ENCODE data around the gene SH3GL1.
"Not testable (repeated sequence)": the region's sequence is repeated elsewhere in the genome, so short reads cannot be mapped to it uniquely, and the experiment has no call there.

SH3GL1 gene

DNA sequence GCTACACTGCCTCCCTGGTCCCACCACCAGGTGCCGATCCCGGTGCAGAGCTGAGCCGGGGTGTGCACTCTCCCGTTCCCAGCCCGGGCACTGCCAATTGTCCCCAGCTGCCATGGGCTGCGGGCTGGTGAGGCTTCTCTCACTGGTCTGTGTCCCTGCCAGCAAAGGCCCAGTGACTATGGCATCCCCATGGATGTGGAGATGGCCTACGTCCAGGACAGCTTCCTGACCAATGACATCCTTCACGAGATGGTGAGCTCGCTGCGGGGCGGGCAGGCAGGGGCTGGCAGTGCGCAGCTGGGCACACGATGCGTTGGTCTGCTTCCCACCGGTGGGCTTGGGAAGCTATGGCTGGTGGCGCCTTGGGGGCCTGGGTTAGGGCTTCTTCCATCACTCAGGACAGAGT lies 42.4 kb downstream of the SH3GL1 start:
- TF ChIP-seq, protein P1, sequence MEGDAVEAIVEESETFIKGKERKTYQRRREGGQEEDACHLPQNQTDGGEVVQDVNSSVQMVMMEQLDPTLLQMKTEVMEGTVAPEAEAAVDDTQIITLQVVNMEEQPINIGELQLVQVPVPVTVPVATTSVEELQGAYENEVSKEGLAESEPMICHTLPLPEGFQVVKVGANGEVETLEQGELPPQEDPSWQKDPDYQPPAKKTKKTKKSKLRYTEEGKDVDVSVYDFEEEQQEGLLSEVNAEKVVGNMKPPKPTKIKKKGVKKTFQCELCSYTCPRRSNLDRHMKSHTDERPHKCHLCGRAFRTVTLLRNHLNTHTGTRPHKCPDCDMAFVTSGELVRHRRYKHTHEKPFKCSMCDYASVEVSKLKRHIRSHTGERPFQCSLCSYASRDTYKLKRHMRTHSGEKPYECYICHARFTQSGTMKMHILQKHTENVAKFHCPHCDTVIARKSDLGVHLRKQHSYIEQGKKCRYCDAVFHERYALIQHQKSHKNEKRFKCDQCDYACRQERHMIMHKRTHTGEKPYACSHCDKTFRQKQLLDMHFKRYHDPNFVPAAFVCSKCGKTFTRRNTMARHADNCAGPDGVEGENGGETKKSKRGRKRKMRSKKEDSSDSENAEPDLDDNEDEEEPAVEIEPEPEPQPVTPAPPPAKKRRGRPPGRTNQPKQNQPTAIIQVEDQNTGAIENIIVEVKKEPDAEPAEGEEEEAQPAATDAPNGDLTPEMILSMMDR (IDR thresholded peaks at IDR 0.05; ENCODE audit: low read depth, low read length, missing control alignments): no peak
- no peak for DNase-seq (ENCODE audit: extremely low read depth, low read depth)
- H3K4me3 ChIP-seq (replicated peaks; ENCODE audit: low read depth, low read length): no peak overlapping the region

DNA sequence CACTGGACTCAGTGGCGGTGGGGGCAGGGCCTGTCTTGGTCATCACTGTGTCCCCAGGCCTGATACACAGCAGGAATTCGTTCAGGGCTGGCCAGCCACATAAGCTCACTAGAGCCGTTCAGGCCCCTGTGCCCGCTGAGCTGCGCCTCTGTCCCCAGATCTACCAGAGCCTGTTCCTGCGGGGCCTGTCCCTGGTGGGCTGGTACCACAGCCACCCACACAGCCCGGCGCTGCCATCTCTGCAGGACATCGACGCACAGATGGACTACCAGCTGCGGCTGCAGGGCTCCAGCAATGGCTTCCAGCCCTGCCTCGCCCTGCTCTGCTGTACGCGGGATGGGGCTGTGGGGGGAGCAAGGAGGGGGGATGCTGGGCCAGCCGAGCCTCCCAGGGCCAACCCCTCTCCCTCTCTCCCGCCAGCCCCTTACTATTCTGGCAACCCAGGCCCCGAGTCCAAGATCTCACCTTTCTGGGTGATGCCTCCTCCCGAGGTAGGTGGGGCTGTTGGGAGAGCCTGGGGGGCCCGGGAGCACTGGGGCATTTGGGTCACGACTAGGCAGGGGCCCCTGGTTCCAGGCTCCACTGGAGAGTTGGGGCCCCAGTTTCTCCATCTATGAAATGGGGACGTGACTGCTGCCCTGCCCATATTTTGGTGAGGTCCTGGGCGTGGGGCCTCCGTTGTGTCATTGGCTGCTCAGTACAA lies 43.1 kb downstream of the SH3GL1 start:
- no peak for DNase-seq (ENCODE audit: extremely low read depth, low read depth)
- no peak overlapping the region for H3K4me3 ChIP-seq (replicated peaks; ENCODE audit: low read depth, low read length)
- TF ChIP-seq, protein P1 (IDR thresholded peaks at IDR 0.05; ENCODE audit: low read depth, low read length, missing control alignments): no peak

DNA sequence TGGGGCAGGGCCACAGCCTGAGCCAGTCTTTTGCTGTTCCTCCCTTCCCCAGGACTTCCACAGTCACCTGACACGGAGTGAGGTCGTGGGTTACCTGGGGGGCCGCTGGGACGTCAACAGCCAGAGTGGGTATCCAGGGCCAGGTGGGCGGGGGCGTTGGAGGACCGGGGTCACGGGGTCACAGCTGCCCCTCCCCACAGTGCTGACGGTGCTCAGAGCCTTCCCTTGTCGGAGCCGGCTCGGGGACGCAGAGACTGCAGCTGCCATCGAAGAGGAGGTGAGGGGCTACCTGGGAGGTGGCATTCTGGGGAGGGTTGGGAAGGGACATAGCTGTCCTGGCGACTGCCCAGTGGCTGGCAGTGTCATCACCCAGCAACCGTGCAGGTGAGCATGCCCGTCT lies 45.5 kb downstream of the SH3GL1 start:
- TF ChIP-seq, protein P1 (IDR thresholded peaks at IDR 0.05; ENCODE audit: low read depth, low read length, missing control alignments): no peak
- no peak overlapping the region for H3K4me3 ChIP-seq (replicated peaks; ENCODE audit: low read depth, low read length)
- DNase-seq (ENCODE audit: extremely low read depth, low read depth): no peak

DNA sequence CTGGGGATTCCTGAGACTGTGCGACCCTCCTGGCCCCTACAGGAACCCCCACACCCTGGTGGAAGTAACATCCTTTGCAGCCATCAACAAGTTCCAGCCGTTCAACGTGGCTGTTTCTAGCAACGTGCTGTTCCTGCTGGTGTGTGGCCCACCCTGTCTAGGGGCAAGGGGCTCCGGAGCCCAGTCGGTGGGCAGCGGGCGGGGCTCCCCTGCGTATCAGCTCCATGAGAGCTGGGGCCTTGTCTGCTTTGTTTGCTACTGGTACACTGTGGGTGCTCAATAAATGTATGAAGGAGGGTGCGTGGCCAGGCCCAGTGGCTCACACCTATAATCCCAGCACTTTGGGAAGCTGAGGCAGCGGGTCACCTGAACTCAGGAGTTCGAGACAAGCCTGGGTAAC lies 46.1 kb downstream of the SH3GL1 start:
- no peak overlapping the region for H3K4me3 ChIP-seq (replicated peaks; ENCODE audit: low read depth, low read length)
- no peak for DNase-seq (ENCODE audit: extremely low read depth, low read depth)
- TF ChIP-seq, protein P1 (IDR thresholded peaks at IDR 0.05; ENCODE audit: low read depth, low read length, missing control alignments): no peak

DNA sequence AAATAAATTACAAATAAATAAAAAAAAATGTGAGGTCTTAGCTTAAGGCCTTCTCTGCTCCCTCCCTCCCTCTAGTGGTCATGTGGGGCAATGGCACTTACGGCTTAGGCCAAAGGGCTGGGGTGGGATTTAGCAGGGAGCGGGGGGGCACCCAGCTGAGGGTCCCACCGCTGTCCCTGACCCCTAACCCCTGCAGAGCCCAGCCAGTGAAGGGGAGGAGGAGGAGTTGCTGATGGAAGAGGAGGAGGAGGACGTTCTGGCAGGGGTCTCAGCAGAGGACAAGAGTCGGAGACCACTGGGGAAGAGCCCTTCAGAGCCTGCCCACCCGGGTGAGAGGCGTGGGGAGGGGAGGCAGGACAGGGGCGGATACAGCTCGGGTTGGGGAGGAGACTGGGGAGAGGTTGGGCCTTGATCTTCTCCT lies 47.6 kb downstream of the SH3GL1 start:
- no peak overlapping the region for H3K4me3 ChIP-seq (replicated peaks; ENCODE audit: low read depth, low read length)
- TF ChIP-seq, protein P1 (IDR thresholded peaks at IDR 0.05; ENCODE audit: low read depth, low read length, missing control alignments): peak; percentile 77
- DNase-seq (ENCODE audit: extremely low read depth, low read depth): no peak

DNA sequence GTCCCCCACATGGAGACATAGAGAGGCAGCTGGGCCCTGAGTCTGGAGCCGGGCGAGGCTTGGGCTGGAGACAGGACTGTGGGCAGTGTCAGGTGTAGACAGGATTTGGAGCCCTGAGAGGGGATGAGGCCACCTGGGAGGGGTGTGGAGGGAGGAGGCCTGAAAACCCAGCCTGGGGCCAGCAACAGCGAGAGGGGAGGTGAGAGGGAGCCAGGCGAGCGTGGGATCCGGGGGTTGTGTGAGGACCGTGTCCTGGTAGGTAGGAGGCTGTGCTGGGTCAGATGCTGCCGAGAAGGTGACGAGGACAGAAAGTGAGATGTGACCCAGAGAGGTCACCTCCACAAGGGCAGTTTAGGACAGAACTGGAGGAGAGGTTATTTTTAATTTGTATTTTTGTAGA lies 49.6 kb downstream of the SH3GL1 start:
- DNase-seq (ENCODE audit: extremely low read depth, low read depth): no peak
- H3K4me3 ChIP-seq (replicated peaks; ENCODE audit: low read depth, low read length): no peak overlapping the region
- TF ChIP-seq, protein P1 (IDR thresholded peaks at IDR 0.05; ENCODE audit: low read depth, low read length, missing control alignments): no peak

DNA sequence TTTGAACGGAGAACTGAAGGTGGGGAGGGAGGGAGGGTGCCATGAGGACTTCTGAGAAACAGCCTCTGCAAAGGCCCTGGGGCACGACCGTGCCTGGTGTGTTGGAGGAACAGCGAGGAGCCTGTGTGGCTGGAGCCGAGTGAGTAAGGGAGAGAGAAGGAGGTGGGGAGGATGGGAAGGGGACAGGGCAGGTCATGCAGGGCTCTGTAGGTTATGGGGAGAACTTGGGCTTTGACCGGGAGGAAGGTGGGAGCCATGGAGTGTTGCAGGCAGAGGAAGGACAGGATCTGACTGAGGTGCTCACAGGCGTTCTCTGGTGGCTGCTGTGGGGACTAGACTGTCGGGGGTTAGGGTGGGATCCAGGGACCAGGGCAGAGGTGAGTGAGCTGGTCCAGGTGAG lies 50.2 kb downstream of the SH3GL1 start:
- no peak for DNase-seq (ENCODE audit: extremely low read depth, low read depth)
- no peak overlapping the region for H3K4me3 ChIP-seq (replicated peaks; ENCODE audit: low read depth, low read length)
- TF ChIP-seq, protein P1 (IDR thresholded peaks at IDR 0.05; ENCODE audit: low read depth, low read length, missing control alignments): no peak

DNA sequence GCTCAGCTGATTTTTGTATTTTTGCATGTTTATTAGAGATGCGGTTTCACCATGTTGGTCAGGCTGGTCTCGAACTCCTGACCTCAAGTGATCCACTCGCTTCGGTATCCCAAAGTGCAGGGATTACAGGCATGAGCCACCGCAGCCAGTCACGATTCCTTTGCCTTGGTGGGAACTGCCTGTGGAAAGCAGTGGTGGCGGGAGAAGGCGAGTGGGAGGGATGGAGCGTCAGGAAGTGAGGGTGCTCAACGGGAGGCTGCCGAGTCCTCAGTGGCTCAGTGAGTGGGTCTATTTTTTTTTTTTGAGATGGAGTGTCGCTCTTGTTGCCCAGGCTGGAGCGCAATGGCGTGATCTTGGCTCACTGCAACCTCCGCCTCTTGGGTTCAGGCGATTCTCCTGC lies 51.1 kb downstream of the SH3GL1 start:
- DNase-seq (ENCODE audit: extremely low read depth, low read depth); H3K4me3 ChIP-seq (replicated peaks; ENCODE audit: low read depth, low read length): not testable (repeated sequence)

Data from HFF-Myc (cell line).